ENCODE results near the gene COX5B.

DNA sequence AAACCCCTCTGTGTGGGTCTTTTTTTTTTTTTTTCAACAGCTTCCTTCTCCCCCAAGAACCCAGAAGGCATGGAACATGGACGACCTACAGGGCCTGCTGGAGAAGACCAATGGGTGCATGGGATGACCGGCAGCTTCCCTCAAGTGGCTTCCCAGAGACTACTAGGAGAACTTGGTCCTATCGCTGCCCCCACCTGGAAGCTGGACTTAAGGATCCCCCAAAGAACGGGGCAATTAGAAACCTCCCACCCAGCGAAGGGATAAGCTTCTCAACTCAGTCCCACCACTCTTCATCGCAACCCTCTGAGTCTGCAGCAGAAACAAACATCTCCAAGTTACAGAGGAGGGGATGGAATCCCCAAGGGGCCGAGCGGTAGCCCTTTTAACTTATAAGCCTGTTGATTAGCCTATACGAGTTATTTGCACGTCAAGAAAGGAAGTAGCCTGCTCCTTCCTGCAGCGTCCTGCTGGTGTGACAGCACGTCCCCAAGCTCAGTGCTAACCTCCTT, 16.6 kb downstream of the COX5B start:
- TF ChIP-seq, protein P1, sequence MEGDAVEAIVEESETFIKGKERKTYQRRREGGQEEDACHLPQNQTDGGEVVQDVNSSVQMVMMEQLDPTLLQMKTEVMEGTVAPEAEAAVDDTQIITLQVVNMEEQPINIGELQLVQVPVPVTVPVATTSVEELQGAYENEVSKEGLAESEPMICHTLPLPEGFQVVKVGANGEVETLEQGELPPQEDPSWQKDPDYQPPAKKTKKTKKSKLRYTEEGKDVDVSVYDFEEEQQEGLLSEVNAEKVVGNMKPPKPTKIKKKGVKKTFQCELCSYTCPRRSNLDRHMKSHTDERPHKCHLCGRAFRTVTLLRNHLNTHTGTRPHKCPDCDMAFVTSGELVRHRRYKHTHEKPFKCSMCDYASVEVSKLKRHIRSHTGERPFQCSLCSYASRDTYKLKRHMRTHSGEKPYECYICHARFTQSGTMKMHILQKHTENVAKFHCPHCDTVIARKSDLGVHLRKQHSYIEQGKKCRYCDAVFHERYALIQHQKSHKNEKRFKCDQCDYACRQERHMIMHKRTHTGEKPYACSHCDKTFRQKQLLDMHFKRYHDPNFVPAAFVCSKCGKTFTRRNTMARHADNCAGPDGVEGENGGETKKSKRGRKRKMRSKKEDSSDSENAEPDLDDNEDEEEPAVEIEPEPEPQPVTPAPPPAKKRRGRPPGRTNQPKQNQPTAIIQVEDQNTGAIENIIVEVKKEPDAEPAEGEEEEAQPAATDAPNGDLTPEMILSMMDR (conservative IDR thresholded peaks at IDR 0.05; ENCODE audit: low read length): no peak
- no peak for TF ChIP-seq EZH2phosphoT487 (IDR thresholded peaks at IDR 0.05; ENCODE audit: borderline replicate concordance)

Measured in Loucy (cell line).